MCF 10A (cell line): ENCODE results near the gene AMBRA1. TPM values are rescaled to one million over a fixed set of nuclear protein-coding genes. Genes with fewer than 3 reads are reported as not detected.
A peak's percentile ranks its signal among the peaks of the same experiment; 100 is the strongest.

Experiments used
- BruUV-seq: library from RNA; stranded (reverse); fragments of 400-500 nt; replicated peaks from 2 replicates; lab custom pipeline; 2021; lab: Mats Ljungman, UMichigan
- CTCF ChIA-PET: fragments of 300-600 bp; sonication (Branson Sonifier 250); formaldehyde crosslinking; extraction: SDS; loops from one replicate; lab custom pipeline; 2021; ENCODE audit warnings: antibody characterized with exemption, inconsistent platforms; lab: Yijun Ruan, JAX
- POLR2A ChIA-PET: fragments of 300-600, 350-650 bp; sonication (Branson Sonifier 250); formaldehyde crosslinking; extraction: SDS; loops from one replicate; lab custom pipeline; 2020; ENCODE audit warnings: antibody characterized with exemption, inconsistent platforms; lab: Yijun Ruan, JAX
- DNase-seq: peaks from one replicate; pipeline ENCODE4 v3.0.0-alpha.2; 2018; ENCODE audit not compliant: unreplicated experiment
- H3K27ac Mint-ChIP-seq: one replicate; pipeline ENCODE4 v1.8.0; 2022; ENCODE audit warnings: mild to moderate bottlenecking, low read depth, mixed read lengths; ENCODE audit not compliant: unreplicated experiment
- H3K27me3 Mint-ChIP-seq: one replicate; pipeline ENCODE4 v1.8.0; 2022; ENCODE audit warnings: mixed read lengths; ENCODE audit not compliant: insufficient read depth, unreplicated experiment
- H3K36me3 Mint-ChIP-seq: one replicate; pipeline ENCODE4 v1.8.0; 2022; ENCODE audit warnings: mild to moderate bottlenecking, moderate library complexity, mixed read lengths; ENCODE audit not compliant: insufficient read depth, unreplicated experiment
- H3K4me1 Mint-ChIP-seq: one replicate; pipeline ENCODE4 v1.8.0; 2022; ENCODE audit warnings: mixed read lengths; ENCODE audit not compliant: insufficient read depth, unreplicated experiment
- H3K4me3 Mint-ChIP-seq: one replicate; pipeline ENCODE4 v1.8.0; 2022; ENCODE audit warnings: mild to moderate bottlenecking, moderate library complexity, mixed read lengths; ENCODE audit not compliant: unreplicated experiment
- H3K9me3 Mint-ChIP-seq: one replicate; pipeline ENCODE4 v1.8.0; 2022; ENCODE audit warnings: mixed read lengths; ENCODE audit not compliant: unreplicated experiment
- CTCF ChIP-seq: fragments of 200-600 bp; IDR thresholded peaks from one replicate; pipeline ENCODE4 v1.8.0; 2022; ENCODE audit warnings: antibody characterized with exemption, mild to moderate bottlenecking; ENCODE audit not compliant: unreplicated experiment
- intact Hi-C: fragments of 100-400 bp; cut with micrococcal nuclease; formaldehyde crosslinking; loops from 2 replicates; pipeline ENCODE4 v1.14.1; 2022
- total RNA-seq: library from RNA; stranded (reverse); gene quantifications from 2 replicates; pipeline ENCODE4 v1.2.3, GENCODE V29; 2022

Gene AMBRA1
- total RNA-seq, 1 experiment from 2014 or later = 19.6 TPM

- ChIA-PET POLR2A (interaction anchor here (0.8 to 1.3 kb wide), 2 partner anchors 10 to 11 kb away, joined by 3 read pairs; no protein-coding TSS in a partner anchor), CTCF (interaction anchor here (0.5 to 2.9 kb wide), 3 partner anchors 53 to 154 kb away, joined by 3 to 10 read pairs (median 8); no protein-coding TSS in a partner anchor)
- DNase-seq = no peak
- Mint-ChIP-seq H3K27ac (no peak overlapping the region), H3K4me3 (no peak overlapping the region), H3K4me1 (no peaks in the 10 kb centered on the region), H3K9me3 (no peaks in the 10 kb centered on the region), H3K27me3 (no peaks in the 10 kb centered on the region), H3K36me3 (peaks cover 64% of the 10 kb centered on the region)
- BruUV-seq = no TSS peak
- intact Hi-C loops = no loop called here
- TF ChIP-seq CTCF = no peak
These were observed 50.3 kb downstream of the AMBRA1 start for GRCh38 chr11:46543564-46543963.

GRCh38 chr11:46541593-46542371 lies 52.0 kb downstream of the AMBRA1 start:
- H3K4me1 Mint-ChIP-seq = peaks cover 6% of the 10 kb centered on the region
- H3K27ac Mint-ChIP-seq = peak overlapping the region; percentile 54
- H3K27me3 Mint-ChIP-seq = no peaks in the 10 kb centered on the region
- H3K9me3 Mint-ChIP-seq = no peaks in the 10 kb centered on the region
- BruUV-seq = TSS peak; percentile 43
- POLR2A ChIA-PET = no interaction called here
- CTCF ChIA-PET = interaction anchor here (0.7 to 1.3 kb wide), 5 partner anchors 9 to 190 kb away, joined by 3 to 7 read pairs (median 4); partner anchors contain the start of gene ATG13
- H3K4me3 Mint-ChIP-seq = no peak overlapping the region
- H3K36me3 Mint-ChIP-seq = peaks cover 59% of the 10 kb centered on the region
- DNase-seq = no peak
- no peak for TF ChIP-seq CTCF
- intact Hi-C loops = no loop called here

GRCh38 chr11:46540807-46541206 lies 53.0 kb downstream of the AMBRA1 start:
- no TSS peak for BruUV-seq
- TF ChIP-seq CTCF = no peak
- H3K4me1 Mint-ChIP-seq = peaks cover 6% of the 10 kb centered on the region
- no peaks in the 10 kb centered on the region for H3K9me3 Mint-ChIP-seq
- H3K27ac Mint-ChIP-seq = no peak overlapping the region
- POLR2A ChIA-PET = no interaction called here
- H3K36me3 Mint-ChIP-seq = peaks cover 50% of the 10 kb centered on the region
- no peak for DNase-seq
- no peaks in the 10 kb centered on the region for H3K27me3 Mint-ChIP-seq
- CTCF ChIA-PET = interaction anchor here (0.6 to 4.3 kb wide), 3 partner anchors 20 to 1588 kb away, joined by 3 to 24 read pairs (median 4); partner anchors contain the start of gene CHRM4
- no peak overlapping the region for H3K4me3 Mint-ChIP-seq
- intact Hi-C loops = no loop called here
